ENCODE data around the gene ORMDL1.

ORMDL1 gene

DNA sequence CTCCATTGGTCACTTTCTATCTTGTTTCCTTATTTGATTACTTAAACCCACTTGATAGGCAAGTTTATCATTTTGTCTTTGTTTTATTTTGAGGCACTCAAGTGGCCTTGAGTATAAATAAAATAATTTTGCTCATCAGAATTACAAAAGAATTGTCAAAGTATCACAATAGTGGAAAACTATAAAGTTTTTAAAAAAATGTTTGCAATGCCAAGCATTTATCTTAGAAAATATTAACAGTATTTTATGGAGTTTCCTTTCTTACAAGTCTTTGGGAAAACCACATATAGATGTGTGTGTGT, 14.8 kb upstream of the ORMDL1 start:
- Histone ChIP-seq H3K36me3 (ENCODE audit: control insufficient read depth, insufficient read depth, low read length) (peaks cover 4% of the 10 kb centered on the region), H3K9ac (ENCODE audit: low read length) (no peak overlapping the region), H3K4me1 (ENCODE audit: control insufficient read depth, insufficient read depth, low read length) (no peaks in the 10 kb centered on the region), H3K27ac (ENCODE audit: low read depth, low read length) (no peak overlapping the region), H3K4me3 (ENCODE audit: low read length) (no peak overlapping the region), H3K27me3 (ENCODE audit: control insufficient read depth, insufficient read depth, low read length) (no peaks in the 10 kb centered on the region)

DNA sequence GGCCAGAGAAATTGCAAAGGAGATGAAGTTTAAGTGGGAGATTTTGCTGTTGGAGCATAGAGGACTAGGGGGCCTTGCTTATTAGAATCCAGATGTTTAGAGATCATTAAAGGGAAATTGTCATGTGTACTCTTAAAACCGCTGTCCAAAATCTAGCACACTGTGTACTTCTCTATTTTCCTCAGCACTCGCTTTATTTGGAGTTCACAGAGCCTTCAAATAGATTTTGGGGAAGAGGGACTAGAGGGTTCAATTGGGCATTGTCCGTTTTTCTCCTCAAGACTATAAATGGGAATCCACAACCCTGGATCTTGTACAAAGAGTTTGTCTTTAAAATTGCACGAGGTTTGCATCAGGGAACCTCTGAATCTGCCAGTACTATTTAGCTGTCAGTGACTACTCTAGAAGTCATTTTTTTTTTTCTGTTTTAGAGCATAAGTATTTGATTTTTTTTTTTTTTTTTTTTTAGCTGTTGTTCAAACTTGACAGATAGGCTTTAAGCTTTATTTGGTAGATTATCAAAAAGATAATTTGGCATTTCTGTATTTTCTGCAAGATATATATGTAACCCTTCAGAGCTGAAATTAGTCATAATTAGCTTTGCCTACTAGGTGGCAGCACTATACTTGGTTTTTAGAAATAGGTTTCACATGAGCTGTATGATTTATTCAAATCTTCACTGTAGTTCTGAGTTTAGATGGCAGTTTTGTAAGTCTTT, 14.3 kb upstream of the ORMDL1 start:
- H3K36me3 ChIP-seq (ENCODE audit: control insufficient read depth, insufficient read depth, low read length): peaks cover 4% of the 10 kb centered on the region
- H3K4me1 ChIP-seq (ENCODE audit: control insufficient read depth, insufficient read depth, low read length): no peaks in the 10 kb centered on the region
- H3K4me3 ChIP-seq (ENCODE audit: low read length): no peak overlapping the region
- H3K27me3 ChIP-seq (ENCODE audit: control insufficient read depth, insufficient read depth, low read length): no peaks in the 10 kb centered on the region
- H3K27ac ChIP-seq (ENCODE audit: low read depth, low read length): no peak overlapping the region
- H3K9ac ChIP-seq (ENCODE audit: low read length): no peak overlapping the region

DNA sequence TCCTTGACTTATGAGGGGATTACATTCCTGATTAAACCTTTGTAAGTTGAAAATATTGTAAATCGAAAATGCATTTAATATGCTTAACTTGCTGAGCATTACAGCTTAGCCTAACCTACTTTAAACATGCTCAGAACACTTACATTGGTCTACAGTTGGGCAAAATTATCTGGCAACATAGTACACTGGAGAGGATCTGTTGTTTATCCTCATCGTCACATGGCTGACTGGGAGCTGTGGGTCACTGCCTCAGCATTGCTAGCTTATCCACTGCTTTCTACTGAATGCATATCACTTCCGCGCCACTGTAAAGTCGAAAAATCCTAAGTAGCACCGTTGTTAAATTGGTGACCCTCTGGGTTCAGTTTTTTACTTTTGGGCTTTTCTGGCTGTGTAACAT, 13.8 kb upstream of the ORMDL1 start:
- peaks cover 4% of the 10 kb centered on the region for H3K36me3 ChIP-seq (ENCODE audit: control insufficient read depth, insufficient read depth, low read length)
- H3K27me3 ChIP-seq (ENCODE audit: control insufficient read depth, insufficient read depth, low read length): no peaks in the 10 kb centered on the region
- H3K4me3 ChIP-seq (ENCODE audit: low read length): no peak overlapping the region
- no peaks in the 10 kb centered on the region for H3K4me1 ChIP-seq (ENCODE audit: control insufficient read depth, insufficient read depth, low read length)
- H3K9ac ChIP-seq (ENCODE audit: low read length): no peak overlapping the region
- H3K27ac ChIP-seq (ENCODE audit: low read depth, low read length): no peak overlapping the region

DNA sequence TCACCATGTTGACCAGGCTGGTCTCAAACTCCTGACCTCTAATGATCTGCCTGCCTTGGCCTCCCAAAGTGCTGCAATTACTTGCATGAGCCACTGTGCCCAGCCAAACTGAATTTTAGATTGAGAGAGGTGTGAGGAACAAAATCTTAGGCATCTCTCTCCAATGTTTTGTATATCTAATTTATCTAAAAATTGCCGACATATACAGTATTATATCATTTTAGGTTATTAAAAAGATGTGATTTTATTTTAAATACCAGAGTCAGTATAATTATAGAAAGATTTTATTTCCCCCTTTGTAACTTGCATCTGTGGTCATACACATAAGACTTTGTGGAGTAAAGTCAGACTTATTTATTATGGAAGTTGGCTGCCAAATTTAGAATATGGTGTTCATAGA, 10.2 kb upstream of the ORMDL1 start:
- Histone ChIP-seq H3K9ac (ENCODE audit: low read length) (no peak overlapping the region), H3K4me1 (ENCODE audit: control insufficient read depth, insufficient read depth, low read length) (no peaks in the 10 kb centered on the region), H3K27me3 (ENCODE audit: control insufficient read depth, insufficient read depth, low read length) (no peaks in the 10 kb centered on the region), H3K36me3 (ENCODE audit: control insufficient read depth, insufficient read depth, low read length) (peaks cover 4% of the 10 kb centered on the region), H3K4me3 (ENCODE audit: low read length) (no peak overlapping the region), H3K27ac (ENCODE audit: low read depth, low read length) (no peak overlapping the region)

DNA sequence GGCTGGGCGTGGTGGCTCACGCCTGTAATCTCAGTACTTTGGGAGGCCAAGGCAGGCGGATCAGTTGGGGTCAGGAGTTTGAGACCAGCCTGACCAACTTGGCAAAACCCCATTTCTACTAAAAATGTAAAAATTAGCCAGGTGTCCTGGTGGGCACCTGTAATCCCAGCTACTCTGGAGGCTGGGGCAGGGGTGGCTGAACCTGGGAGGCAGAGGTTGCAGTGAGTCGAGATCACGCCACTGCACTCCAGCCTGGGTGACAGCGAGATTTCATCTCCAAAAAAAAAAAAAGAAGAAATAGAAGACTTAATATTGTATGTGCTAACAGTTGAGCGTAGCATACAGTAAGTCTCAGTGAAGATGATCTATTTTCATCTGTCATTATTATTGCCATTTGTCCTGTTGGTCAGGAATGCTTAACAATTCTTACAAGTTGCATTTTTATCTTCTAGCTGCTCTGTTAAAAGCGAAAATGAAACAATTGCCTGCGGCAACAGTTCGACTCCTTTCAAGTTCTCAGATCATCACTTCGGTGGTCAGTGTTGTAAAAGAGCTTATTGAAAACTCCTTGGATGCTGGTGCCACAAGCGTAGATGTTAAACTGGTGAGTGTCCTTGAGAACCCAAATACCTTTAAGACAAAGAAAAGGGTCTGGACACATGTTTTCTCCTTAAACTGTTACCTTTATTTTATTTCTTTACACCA, 7.4 kb upstream of the ORMDL1 start:
- H3K27ac ChIP-seq (ENCODE audit: low read depth, low read length): no peak overlapping the region
- H3K4me3 ChIP-seq (ENCODE audit: low read length): no peak overlapping the region

DNA sequence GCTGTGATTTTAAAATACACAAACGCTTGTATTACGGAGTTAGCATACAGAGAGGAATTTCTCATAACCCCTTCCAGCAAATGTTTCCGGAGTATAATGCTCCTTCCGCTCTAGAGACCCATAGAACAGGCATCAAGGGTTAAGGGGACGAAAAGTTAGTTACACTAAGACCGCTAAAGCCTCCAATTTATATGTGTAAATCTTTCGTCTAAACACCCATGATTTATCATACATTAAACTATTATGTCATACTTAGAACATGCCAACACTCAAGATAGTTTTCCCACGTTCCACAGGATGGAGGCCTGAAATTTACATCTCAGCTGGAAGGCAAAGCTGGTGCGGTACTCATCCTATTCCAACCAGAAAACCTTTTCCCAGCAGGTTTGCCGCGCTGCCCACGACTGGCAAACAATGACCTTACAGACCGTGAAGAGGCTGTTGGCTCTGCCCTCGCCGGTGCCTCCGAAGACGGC, 650 bp downstream of the ORMDL1 start:
- Histone ChIP-seq H3K27ac (ENCODE audit: low read depth, low read length) (peak overlapping the region; percentile 91), H3K36me3 (ENCODE audit: control insufficient read depth, insufficient read depth, low read length) (peaks cover 3% of the 10 kb centered on the region), H3K4me1 (ENCODE audit: control insufficient read depth, insufficient read depth, low read length) (peaks cover 14% of the 10 kb centered on the region)

More for the DNA sequence above, 7.4 kb upstream of the ORMDL1 start:
- H3K9ac ChIP-seq (ENCODE audit: low read length): no peak overlapping the region
- H3K36me3 ChIP-seq (ENCODE audit: control insufficient read depth, insufficient read depth, low read length): peaks cover 2% of the 10 kb centered on the region
- no peaks in the 10 kb centered on the region for H3K4me1 ChIP-seq (ENCODE audit: control insufficient read depth, insufficient read depth, low read length)
- no peaks in the 10 kb centered on the region for H3K27me3 ChIP-seq (ENCODE audit: control insufficient read depth, insufficient read depth, low read length)

DNA sequence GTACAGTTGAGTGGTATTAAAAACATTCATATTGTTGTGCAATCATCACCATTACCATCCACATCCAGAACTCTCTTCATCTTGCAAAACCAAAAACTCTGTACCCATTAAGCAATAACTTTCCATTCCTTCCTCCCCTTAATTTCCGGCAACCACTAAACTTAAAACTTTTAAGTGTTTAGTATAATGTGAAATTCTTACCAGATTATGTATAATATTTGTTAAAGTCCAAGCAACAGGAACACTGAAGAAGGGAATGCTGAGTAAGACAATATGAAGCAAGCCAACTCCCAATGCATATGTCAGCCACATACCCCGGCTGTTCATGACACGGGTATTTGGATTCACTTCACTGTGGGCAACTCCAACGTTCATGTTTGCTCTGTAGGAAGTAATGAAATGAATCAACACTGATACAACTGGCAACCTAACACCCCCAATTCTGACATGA, 1.9 kb downstream of the ORMDL1 start:
- H3K4me1 ChIP-seq (ENCODE audit: control insufficient read depth, insufficient read depth, low read length): peaks cover 14% of the 10 kb centered on the region
- no peaks in the 10 kb centered on the region for H3K27me3 ChIP-seq (ENCODE audit: control insufficient read depth, insufficient read depth, low read length)
- H3K9ac ChIP-seq (ENCODE audit: low read length): no peak overlapping the region
- no peak overlapping the region for H3K27ac ChIP-seq (ENCODE audit: low read depth, low read length)
- peak overlapping the region; percentile 8 for H3K4me3 ChIP-seq (ENCODE audit: low read length)
- H3K36me3 ChIP-seq (ENCODE audit: control insufficient read depth, insufficient read depth, low read length): peaks cover 3% of the 10 kb centered on the region

More for the DNA sequence above, 650 bp downstream of the ORMDL1 start:
- H3K27me3 ChIP-seq (ENCODE audit: control insufficient read depth, insufficient read depth, low read length): no peaks in the 10 kb centered on the region
- peak overlapping the region; percentile 82 for H3K9ac ChIP-seq (ENCODE audit: low read length)
- peak overlapping the region; percentile 96 for H3K4me3 ChIP-seq (ENCODE audit: low read length)

DNA sequence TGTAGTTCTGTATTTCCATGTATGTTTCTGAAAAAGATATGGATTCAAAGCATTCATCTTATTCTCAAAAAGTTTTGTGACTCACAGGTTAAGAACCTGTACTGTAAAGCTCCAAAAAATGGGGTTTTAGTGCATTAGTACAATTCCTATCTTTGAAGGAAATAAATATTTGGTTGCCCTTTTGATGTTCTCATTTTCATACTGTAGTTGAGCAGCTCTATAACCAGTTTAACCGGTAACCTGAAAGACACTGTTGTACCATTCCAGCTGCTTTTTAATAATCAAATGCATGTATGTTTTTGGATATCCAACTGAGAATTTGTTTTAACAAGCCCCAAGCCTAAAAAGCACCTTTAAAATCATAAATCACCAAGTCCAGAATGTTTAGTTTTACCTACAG, 11.9 kb downstream of the ORMDL1 start:
- Histone ChIP-seq H3K4me1 (ENCODE audit: control insufficient read depth, insufficient read depth, low read length) (no peaks in the 10 kb centered on the region), H3K4me3 (ENCODE audit: low read length) (no peak overlapping the region), H3K36me3 (ENCODE audit: control insufficient read depth, insufficient read depth, low read length) (peaks cover 11% of the 10 kb centered on the region), H3K27me3 (ENCODE audit: control insufficient read depth, insufficient read depth, low read length) (no peaks in the 10 kb centered on the region), H3K27ac (ENCODE audit: low read depth, low read length) (no peak overlapping the region), H3K9ac (ENCODE audit: low read length) (no peak overlapping the region)

DNA sequence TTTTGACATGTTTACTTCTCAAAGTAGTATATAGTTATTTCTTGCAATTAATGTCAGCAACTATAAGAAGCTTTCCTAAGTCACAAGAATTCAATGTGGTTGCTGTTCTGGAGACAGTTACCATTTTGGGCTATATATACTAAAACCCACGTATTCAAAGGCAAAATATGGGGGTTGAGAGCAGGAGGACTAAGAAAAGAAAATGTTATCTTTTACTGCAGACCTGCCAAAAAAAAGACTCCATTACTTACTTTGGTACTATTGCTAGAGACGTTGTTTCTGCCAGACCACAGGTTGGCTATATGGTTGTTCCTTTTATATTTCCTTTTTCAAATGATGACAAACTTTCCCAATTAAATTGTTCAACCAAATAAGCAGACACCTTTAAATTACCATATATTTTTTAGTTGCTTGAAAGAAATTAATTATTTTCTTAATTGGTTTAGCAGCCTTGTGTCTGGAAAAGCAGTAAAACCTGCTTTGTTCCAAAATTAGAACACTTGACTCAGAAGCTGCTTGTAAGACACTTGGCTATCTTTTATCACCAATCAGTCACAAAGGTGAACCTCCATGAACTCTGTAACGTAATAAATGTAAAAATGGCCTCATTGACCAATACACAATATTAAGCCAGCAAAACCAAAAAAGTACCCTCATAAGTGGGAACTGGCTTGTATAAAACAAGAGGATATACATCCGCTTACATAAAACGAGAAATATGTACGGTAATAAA, 13.4 kb downstream of the ORMDL1 start:
- Histone ChIP-seq H3K27ac (ENCODE audit: low read depth, low read length) (no peak overlapping the region), H3K36me3 (ENCODE audit: control insufficient read depth, insufficient read depth, low read length) (peaks cover 11% of the 10 kb centered on the region)

DNA sequence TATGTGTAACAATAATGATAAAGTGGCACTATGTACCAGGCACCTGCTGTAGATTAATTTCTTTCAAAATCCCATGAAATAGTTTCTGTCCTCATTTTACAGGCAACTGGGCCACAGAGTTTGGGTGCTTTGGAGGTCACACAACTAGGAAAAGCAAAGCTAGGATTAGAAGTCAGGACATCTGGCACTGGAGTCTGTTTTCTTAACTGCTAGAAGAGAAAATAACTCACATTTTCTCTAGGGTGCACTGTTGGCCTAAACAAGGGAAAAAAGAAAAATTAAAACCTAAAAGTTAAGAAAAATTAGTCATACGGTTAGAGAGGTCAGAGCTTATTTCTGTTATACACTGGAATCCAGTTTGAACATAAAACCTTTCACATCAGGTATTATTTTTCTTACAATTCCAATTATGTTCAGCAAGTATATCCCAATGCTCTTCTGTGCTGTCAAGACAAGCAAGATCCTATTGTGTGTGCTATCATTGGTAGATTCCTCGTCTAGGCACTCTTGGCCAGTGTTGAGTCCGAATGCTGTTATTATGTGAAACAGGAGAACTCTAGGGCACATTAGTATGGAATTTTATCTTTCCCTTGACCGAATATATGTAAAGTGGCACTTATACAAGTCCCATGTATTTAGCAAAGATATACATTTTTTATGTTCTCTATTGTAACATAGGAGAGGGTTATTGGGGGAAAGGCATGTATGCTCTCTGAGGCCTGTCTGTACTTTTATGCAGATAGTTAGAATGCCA, 20.1 kb downstream of the ORMDL1 start:
- H3K4me3 ChIP-seq (ENCODE audit: low read length): no peak overlapping the region
- H3K27me3 ChIP-seq (ENCODE audit: control insufficient read depth, insufficient read depth, low read length): no peaks in the 10 kb centered on the region
- no peak overlapping the region for H3K27ac ChIP-seq (ENCODE audit: low read depth, low read length)
- no peaks in the 10 kb centered on the region for H3K36me3 ChIP-seq (ENCODE audit: control insufficient read depth, insufficient read depth, low read length)
- H3K4me1 ChIP-seq (ENCODE audit: control insufficient read depth, insufficient read depth, low read length): peaks cover 2% of the 10 kb centered on the region
- H3K9ac ChIP-seq (ENCODE audit: low read length): no peak overlapping the region

More for the DNA sequence above, 13.4 kb downstream of the ORMDL1 start:
- H3K27me3 ChIP-seq (ENCODE audit: control insufficient read depth, insufficient read depth, low read length): no peaks in the 10 kb centered on the region
- H3K9ac ChIP-seq (ENCODE audit: low read length): no peak overlapping the region
- no peaks in the 10 kb centered on the region for H3K4me1 ChIP-seq (ENCODE audit: control insufficient read depth, insufficient read depth, low read length)
- H3K4me3 ChIP-seq (ENCODE audit: low read length): no peak overlapping the region

DNA sequence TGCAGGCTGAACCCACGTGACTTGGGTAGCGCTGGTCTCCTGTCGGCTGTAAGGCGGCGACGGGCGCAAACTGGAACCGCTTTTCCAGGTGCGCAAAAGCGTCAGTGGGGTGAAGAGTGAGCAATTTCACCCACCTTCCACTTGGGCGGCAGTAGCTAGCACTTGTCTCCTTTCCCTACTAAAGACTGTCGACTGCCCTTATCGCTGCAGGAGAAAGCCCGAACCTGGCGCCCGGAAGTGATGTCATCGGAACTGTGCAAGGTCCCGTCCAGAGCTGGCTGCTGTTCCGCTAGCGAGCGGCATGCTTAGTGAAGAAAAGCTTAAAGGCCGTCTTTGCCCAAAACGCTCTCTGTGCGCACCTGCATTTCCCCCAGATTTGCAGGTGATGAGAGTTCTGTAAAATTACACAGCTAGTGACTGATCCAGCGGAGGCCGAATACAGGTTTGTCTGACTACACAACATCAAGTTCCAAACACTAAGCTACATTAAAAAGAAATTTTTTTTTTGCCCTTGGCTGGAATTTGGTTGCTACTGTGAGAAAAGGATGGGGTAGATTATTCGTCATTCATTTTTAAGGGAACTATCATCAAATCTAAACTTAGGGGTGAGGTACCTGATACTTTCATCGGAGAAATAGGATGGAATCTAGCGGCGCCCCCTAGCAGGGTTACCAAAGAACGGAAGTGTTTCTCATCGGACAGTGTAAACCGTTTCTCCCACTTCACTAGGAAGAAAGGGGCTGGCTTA, 21.4 kb downstream of the ORMDL1 start, which contains the start of gene OSGEPL1:
Gene OSGEPL1, minus strand, starts transcription at position 242 of the 748 bp plus-strand sequence. CDS start 1,152 bp downstream, outside the sequence.
- peak within 1 kb of the TSS; percentile 70 for H3K27ac ChIP-seq (ENCODE audit: low read depth, low read length)
- peak within 1 kb of the TSS; percentile 77 for H3K9ac ChIP-seq (ENCODE audit: low read length)
- no peaks in the 10 kb centered on the region for H3K36me3 ChIP-seq (ENCODE audit: control insufficient read depth, insufficient read depth, low read length)
- peaks cover 2% of the 10 kb centered on the region for H3K4me1 ChIP-seq (ENCODE audit: control insufficient read depth, insufficient read depth, low read length)
- H3K27me3 ChIP-seq (ENCODE audit: control insufficient read depth, insufficient read depth, low read length): no peaks in the 10 kb centered on the region
- H3K4me3 ChIP-seq (ENCODE audit: low read length): peak within 1 kb of the TSS; percentile 95

Measured in rectal smooth muscle tissue (tissue), 1 donor.